WTC11 (cell line): Measurements from ENCODE around the gene PRM2. TPM values are rescaled to one million over a fixed set of nuclear protein-coding genes. Genes with fewer than 3 reads are reported as not detected.

Source experiments
- ATAC-seq: fragments of 200-7000 bp; cut with Tn5 transposase; 2 replicates; pipeline ENCODE4 v1.10.0; 2021; ENCODE audit warnings: mild to moderate bottlenecking, moderate library complexity
- CTCF ChIA-PET: fragments of 300-600 bp; sonication (Branson Sonifier 250); formaldehyde crosslinking; loops from one replicate; lab custom pipeline; 2021; ENCODE audit warnings: antibody characterized with exemption; lab: Charles Lee
- POLR2A ChIA-PET: fragments of 350-600 bp; sonication (Branson Sonifier 250); formaldehyde crosslinking; loops from one replicate; lab custom pipeline; 2021; ENCODE audit warnings: antibody characterized with exemption; lab: Charles Lee
- DNase-seq: peaks from one replicate; pipeline ENCODE4 v3.0.0; 2021; ENCODE audit warnings: low spot score
- H3K27ac Mint-ChIP-seq: 2 replicates; pipeline ENCODE4 v1.8.0; 2021; ENCODE audit warnings: mixed read lengths
- H3K27me3 Mint-ChIP-seq: 2 replicates; pipeline ENCODE4 v1.8.0; 2021; ENCODE audit warnings: low read depth, mild to moderate bottlenecking, moderate library complexity, mixed read lengths
- H3K36me3 Mint-ChIP-seq: 2 replicates; pipeline ENCODE4 v1.8.0; 2021; ENCODE audit warnings: mixed read lengths
- H3K4me1 Mint-ChIP-seq: 2 replicates; pipeline ENCODE4 v1.8.0; 2022; ENCODE audit warnings: mixed read lengths
- H3K4me3 Mint-ChIP-seq: 2 replicates; pipeline ENCODE4 v1.8.0; 2021; ENCODE audit warnings: mild to moderate bottlenecking, moderate library complexity, mixed read lengths
- H3K9me3 Mint-ChIP-seq: 2 replicates; pipeline ENCODE4 v1.8.0; 2021; ENCODE audit warnings: mixed read lengths
- ELF4 ChIP-seq: sonication (generic); formaldehyde crosslinking; IDR thresholded peaks from 2 replicates; pipeline ENCODE4 v1.8.1; 2022; ENCODE audit warnings: low read depth, mild to moderate bottlenecking, moderate library complexity, missing genetic modification reagents
- FOXJ3 ChIP-seq: sonication (generic); formaldehyde crosslinking; IDR thresholded peaks from 2 replicates; pipeline ENCODE4 v1.9.0; 2021; ENCODE audit warnings: missing genetic modification reagents, mild to moderate bottlenecking, borderline replicate concordance
- OVOL2 ChIP-seq: fragments of 250-450 bp; sonication (Bioruptor Pico); IDR thresholded peaks from 2 replicates; pipeline ENCODE4 v1.9.0; 2021; ENCODE audit warnings: mild to moderate bottlenecking, borderline replicate concordance
- TEAD4 ChIP-seq: sonication (generic); formaldehyde crosslinking; IDR thresholded peaks from 2 replicates; pipeline ENCODE4 v1.8.0; 2022; ENCODE audit warnings: mild to moderate bottlenecking, missing genetic modification reagents
- ZNF219 ChIP-seq: sonication (generic); formaldehyde crosslinking; IDR thresholded peaks from 2 replicates; pipeline ENCODE4 v1.8.0; 2023; ENCODE audit warnings: missing genetic modification reagents, mild to moderate bottlenecking, borderline replicate concordance
- total RNA-seq: library from RNA; stranded (reverse); gene quantifications from 3 replicates; pipeline ENCODE4 v1.2.3, GENCODE V29; 2021
- TF ChIP-seq, protein P1 (sequence below): sonication (generic); formaldehyde crosslinking; IDR thresholded peaks from 2 replicates; pipeline ENCODE4 v1.8.0; 2022; ENCODE audit warnings: mild to moderate bottlenecking, missing genetic modification reagents
- TF ChIP-seq, protein P2 (sequence below): sonication (generic); formaldehyde crosslinking; conservative IDR thresholded peaks from 2 replicates; pipeline ENCODE4 v1.8.1; 2023; ENCODE audit warnings: mild to moderate bottlenecking, low read depth, missing genetic modification reagents, moderate library complexity
- TF ChIP-seq, protein P3 (sequence below): sonication (generic); formaldehyde crosslinking; IDR thresholded peaks from 2 replicates; pipeline ENCODE4 v1.8.0; 2022; ENCODE audit warnings: mild to moderate bottlenecking, missing genetic modification reagents
- TF ChIP-seq, protein P4 (sequence below): sonication (generic); formaldehyde crosslinking; IDR thresholded peaks from 2 replicates; pipeline ENCODE4 v1.8.1; 2023; ENCODE audit warnings: mild to moderate bottlenecking, missing genetic modification reagents, borderline replicate concordance
- TF ChIP-seq, protein P5 (sequence below): sonication (generic); formaldehyde crosslinking; IDR thresholded peaks from 2 replicates; pipeline ENCODE4 v1.8.1; 2023; ENCODE audit warnings: mild to moderate bottlenecking, moderate library complexity, missing genetic modification reagents

The PRM2 gene
- total RNA-seq, 1 experiment from 2014 or later = not detected

DNA sequence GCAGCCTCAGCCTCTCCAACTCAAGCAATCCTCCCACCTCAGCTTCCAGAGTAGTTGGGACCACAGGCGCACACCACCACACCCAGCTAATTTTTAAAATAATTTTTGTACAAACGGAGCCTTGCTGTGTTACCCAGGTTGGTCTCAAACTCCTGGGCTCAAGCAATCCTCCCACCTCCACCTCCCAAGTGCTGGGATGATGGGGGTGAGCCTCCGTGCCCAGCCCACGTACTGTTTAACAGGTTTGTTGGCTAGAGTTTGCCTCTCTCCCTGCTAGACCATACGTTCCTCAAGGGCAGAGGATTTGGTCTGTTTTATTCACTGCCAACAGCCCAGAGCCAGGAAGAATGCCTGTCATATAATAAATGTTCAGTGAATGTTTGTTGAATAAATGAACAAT, 46.8 kb downstream of the PRM2 start (continued):
- TF ChIP-seq, protein P1, sequence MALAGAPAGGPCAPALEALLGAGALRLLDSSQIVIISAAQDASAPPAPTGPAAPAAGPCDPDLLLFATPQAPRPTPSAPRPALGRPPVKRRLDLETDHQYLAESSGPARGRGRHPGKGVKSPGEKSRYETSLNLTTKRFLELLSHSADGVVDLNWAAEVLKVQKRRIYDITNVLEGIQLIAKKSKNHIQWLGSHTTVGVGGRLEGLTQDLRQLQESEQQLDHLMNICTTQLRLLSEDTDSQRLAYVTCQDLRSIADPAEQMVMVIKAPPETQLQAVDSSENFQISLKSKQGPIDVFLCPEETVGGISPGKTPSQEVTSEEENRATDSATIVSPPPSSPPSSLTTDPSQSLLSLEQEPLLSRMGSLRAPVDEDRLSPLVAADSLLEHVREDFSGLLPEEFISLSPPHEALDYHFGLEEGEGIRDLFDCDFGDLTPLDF = no peak
- TF ChIP-seq, protein P2, sequence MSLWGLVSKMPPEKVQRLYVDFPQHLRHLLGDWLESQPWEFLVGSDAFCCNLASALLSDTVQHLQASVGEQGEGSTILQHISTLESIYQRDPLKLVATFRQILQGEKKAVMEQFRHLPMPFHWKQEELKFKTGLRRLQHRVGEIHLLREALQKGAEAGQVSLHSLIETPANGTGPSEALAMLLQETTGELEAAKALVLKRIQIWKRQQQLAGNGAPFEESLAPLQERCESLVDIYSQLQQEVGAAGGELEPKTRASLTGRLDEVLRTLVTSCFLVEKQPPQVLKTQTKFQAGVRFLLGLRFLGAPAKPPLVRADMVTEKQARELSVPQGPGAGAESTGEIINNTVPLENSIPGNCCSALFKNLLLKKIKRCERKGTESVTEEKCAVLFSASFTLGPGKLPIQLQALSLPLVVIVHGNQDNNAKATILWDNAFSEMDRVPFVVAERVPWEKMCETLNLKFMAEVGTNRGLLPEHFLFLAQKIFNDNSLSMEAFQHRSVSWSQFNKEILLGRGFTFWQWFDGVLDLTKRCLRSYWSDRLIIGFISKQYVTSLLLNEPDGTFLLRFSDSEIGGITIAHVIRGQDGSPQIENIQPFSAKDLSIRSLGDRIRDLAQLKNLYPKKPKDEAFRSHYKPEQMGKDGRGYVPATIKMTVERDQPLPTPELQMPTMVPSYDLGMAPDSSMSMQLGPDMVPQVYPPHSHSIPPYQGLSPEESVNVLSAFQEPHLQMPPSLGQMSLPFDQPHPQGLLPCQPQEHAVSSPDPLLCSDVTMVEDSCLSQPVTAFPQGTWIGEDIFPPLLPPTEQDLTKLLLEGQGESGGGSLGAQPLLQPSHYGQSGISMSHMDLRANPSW = no peak
- TF ChIP-seq FOXJ3 (CRISPR knock-in tag) (no peak), ZNF219 (CRISPR knock-in tag) (no peak)

DNA sequence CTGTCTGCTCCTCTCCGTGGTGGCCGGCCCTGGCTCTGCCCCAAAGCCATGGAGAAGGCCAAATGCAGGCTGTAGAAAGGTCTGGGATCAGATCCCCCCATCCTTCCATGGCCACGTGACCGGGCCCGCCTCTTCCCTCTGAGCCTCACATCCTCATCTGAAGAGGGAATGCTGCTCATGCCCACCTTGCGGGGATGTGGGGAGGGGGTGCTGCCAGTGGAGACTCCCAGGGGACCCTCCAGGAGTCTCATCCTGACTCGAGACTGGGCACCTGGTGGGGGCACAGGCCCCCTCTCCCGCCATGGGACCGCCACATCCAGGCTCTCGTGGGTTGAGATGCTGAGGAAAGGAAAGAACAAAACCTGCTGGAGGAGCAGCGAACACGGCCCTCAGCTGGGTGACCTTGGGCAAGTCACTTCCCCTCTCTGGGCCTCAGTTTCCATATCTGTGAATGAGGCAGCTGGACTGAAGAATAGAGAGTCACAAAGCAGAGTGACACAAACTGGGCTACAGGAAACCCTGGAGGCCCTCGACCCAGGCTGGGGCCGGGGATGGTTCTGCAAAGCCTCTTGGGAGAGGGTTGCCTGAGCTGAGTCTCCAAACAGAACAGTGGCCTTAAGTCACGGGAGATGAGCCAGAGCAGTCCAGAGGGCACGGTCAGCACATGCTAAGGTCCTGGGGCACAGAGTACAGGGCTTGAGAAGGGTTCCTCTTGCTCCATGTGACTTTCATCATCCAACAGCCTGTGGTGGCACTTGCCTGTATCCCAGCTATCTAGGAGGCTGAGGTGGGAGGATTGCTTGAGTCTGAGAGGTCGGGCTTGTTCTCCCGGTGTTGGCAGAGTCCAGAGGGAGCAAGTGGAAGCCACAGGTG, 50.4 kb downstream of the PRM2 start:
- no peaks in the 10 kb centered on the region for H3K36me3 Mint-ChIP-seq
- no peaks in the 10 kb centered on the region for H3K9me3 Mint-ChIP-seq
- peaks cover 9% of the 10 kb centered on the region for H3K4me1 Mint-ChIP-seq
- DNase-seq (no peak), ATAC-seq (no peak)
- H3K4me3 Mint-ChIP-seq = no peak overlapping the region
- H3K27me3 Mint-ChIP-seq = no peaks in the 10 kb centered on the region; the same call in 1 of the 2 replicates
- no peak for TF ChIP-seq ZNF219 (CRISPR knock-in tag)
- no peak for TF ChIP-seq TEAD4 (CRISPR knock-in tag)
- TF ChIP-seq, protein P3, sequence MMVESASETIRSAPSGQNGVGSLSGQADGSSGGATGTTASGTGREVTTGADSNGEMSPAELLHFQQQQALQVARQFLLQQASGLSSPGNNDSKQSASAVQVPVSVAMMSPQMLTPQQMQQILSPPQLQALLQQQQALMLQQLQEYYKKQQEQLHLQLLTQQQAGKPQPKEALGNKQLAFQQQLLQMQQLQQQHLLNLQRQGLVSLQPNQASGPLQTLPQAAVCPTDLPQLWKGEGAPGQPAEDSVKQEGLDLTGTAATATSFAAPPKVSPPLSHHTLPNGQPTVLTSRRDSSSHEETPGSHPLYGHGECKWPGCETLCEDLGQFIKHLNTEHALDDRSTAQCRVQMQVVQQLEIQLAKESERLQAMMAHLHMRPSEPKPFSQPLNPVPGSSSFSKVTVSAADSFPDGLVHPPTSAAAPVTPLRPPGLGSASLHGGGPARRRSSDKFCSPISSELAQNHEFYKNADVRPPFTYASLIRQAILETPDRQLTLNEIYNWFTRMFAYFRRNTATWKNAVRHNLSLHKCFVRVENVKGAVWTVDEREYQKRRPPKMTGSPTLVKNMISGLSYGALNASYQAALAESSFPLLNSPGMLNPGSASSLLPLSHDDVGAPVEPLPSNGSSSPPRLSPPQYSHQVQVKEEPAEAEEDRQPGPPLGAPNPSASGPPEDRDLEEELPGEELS (CRISPR knock-in tag) = no peak
- TF ChIP-seq, protein P2 = no peak
- TF ChIP-seq OVOL2 (CRISPR knock-in tag) = no peak
- no peak for TF ChIP-seq ELF4 (CRISPR knock-in tag)
- TF ChIP-seq, protein P4, sequence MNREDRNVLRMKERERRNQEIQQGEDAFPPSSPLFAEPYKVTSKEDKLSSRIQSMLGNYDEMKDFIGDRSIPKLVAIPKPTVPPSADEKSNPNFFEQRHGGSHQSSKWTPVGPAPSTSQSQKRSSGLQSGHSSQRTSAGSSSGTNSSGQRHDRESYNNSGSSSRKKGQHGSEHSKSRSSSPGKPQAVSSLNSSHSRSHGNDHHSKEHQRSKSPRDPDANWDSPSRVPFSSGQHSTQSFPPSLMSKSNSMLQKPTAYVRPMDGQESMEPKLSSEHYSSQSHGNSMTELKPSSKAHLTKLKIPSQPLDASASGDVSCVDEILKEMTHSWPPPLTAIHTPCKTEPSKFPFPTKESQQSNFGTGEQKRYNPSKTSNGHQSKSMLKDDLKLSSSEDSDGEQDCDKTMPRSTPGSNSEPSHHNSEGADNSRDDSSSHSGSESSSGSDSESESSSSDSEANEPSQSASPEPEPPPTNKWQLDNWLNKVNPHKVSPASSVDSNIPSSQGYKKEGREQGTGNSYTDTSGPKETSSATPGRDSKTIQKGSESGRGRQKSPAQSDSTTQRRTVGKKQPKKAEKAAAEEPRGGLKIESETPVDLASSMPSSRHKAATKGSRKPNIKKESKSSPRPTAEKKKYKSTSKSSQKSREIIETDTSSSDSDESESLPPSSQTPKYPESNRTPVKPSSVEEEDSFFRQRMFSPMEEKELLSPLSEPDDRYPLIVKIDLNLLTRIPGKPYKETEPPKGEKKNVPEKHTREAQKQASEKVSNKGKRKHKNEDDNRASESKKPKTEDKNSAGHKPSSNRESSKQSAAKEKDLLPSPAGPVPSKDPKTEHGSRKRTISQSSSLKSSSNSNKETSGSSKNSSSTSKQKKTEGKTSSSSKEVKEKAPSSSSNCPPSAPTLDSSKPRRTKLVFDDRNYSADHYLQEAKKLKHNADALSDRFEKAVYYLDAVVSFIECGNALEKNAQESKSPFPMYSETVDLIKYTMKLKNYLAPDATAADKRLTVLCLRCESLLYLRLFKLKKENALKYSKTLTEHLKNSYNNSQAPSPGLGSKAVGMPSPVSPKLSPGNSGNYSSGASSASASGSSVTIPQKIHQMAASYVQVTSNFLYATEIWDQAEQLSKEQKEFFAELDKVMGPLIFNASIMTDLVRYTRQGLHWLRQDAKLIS (CRISPR knock-in tag) = no peak
- TF ChIP-seq, protein P5, sequence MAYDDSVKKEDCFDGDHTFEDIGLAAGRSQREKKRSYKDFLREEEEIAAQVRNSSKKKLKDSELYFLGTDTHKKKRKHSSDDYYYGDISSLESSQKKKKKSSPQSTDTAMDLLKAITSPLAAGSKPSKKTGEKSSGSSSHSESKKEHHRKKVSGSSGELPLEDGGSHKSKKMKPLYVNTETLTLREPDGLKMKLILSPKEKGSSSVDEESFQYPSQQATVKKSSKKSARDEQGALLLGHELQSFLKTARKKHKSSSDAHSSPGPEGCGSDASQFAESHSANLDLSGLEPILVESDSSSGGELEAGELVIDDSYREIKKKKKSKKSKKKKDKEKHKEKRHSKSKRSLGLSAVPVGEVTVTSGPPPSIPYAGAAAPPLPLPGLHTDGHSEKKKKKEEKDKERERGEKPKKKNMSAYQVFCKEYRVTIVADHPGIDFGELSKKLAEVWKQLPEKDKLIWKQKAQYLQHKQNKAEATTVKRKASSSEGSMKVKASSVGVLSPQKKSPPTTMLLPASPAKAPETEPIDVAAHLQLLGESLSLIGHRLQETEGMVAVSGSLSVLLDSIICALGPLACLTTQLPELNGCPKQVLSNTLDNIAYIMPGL (CRISPR knock-in tag) = no peak
- H3K27ac Mint-ChIP-seq = no peak overlapping the region
- ChIA-PET CTCF (interaction anchor here (1.8 kb wide), 1 partner anchor 146 kb away, joined by 8 read pairs; no protein-coding TSS in a partner anchor), POLR2A (no interaction called here)
